A549 (cell line): ENCODE results near the gene CCRL2. TPM values are rescaled to one million over a fixed set of nuclear protein-coding genes. Genes with fewer than 3 reads are reported as not detected.

Experiments
- ATAC-seq, 2 experiments: fragments of 200-7000 bp in 1 of 2; fragments of >200 bp in 1 of 2; cut with Nextera tagmentation in 1 of 2; cut with Tn5 transposase in 1 of 2; 3 replicates each; pipeline versions ENCODE4 v1.8.0 to v1.9.1; 2018 to 2020; ENCODE audit warnings: mild to moderate bottlenecking in 1 of 2, moderate library complexity in 1 of 2
- CTCF ChIA-PET: fragments of 300-600 bp; sonication (Branson Sonifier 250); formaldehyde crosslinking; extraction: SDS; loops from one replicate; lab custom pipeline; 2021; ENCODE audit warnings: antibody characterized with exemption, inconsistent platforms; lab: Yijun Ruan, JAX
- POLR2A ChIA-PET: fragments of 350-600 bp; formaldehyde crosslinking; extraction: SDS; loops from one replicate; lab custom pipeline; 2021; ENCODE audit warnings: antibody characterized with exemption, inconsistent platforms; lab: Yijun Ruan, JAX
- DNase-seq, 2 experiments: peaks; one replicate each; pipeline versions ENCODE4 v3.0.0 to v3.0.0-alpha.2; 2011 to 2016; ENCODE audit warnings: low read depth in 1 of 2, low spot score in 1 of 2
- FAIRE-seq: peaks from 2 replicates; lab custom pipeline; 2011; peaks lifted over from hg19 to GRCh38; lab: Jason Lieb, UNC
- H3K27ac ChIP-seq, 2 experiments: fragments of >200 bp; sonication (Bioruptor Twin); formaldehyde crosslinking; 3 replicates each; pipeline ENCODE4 v1.5.1; 2016 to 2017
- H3K4me1 ChIP-seq: fragments of >200 bp; sonication (Bioruptor Twin); formaldehyde crosslinking; 3 replicates; pipeline ENCODE4 v1.6.1; 2016
- H3K4me2 ChIP-seq: fragments of >200 bp; sonication (Bioruptor Twin); formaldehyde crosslinking; 3 replicates; pipeline ENCODE4 v1.6.1; 2016
- H3K4me3 ChIP-seq: fragments of >200 bp; sonication (Bioruptor Twin); formaldehyde crosslinking; 3 replicates; pipeline ENCODE4 v1.5.1; 2016
- H3K9me3 ChIP-seq: fragments of >200 bp; sonication (Bioruptor Twin); formaldehyde crosslinking; 3 replicates; pipeline ENCODE4 v1.6.1; 2016
- CBX2 ChIP-seq: fragments of 200-600 bp; sonication (generic); IDR thresholded peaks from 2 replicates; pipeline ENCODE4 v1.6.1; 2016; ENCODE audit warnings: low read depth, mild to moderate bottlenecking, borderline replicate concordance
- CTCF ChIP-seq: fragments of >200 bp; sonication (Bioruptor Twin); formaldehyde crosslinking; IDR thresholded peaks from 3 replicates; pipeline ENCODE4 v1.5.1; 2016
- ELK1 ChIP-seq: fragments of 150-350 bp; IDR thresholded peaks from 2 replicates; pipeline ENCODE4 v1.6.1; 2014; ENCODE audit warnings: low read depth, mild to moderate bottlenecking, low read length
- ESRRA ChIP-seq: fragments of 150-350 bp; IDR thresholded peaks from 2 replicates; pipeline ENCODE4 v1.6.1; 2014; ENCODE audit warnings: mild to moderate bottlenecking, low read length, borderline replicate concordance
- FOSL2 ChIP-seq, 2 experiments: fragments of 450-650 bp in 1 of 2; fragments of >200 bp in 1 of 2; sonication (Bioruptor Twin) in 1 of 2; formaldehyde crosslinking; IDR thresholded peaks; 2 replicates each; pipeline versions ENCODE4 v1.5.0 to v1.6.1; 2016 to 2020; ENCODE audit warnings: mild to moderate bottlenecking in 1 of 2, moderate library complexity in 1 of 2
- GATA3 ChIP-seq: IDR thresholded peaks from 2 replicates; pipeline ENCODE4 v1.6.1; 2012; ENCODE audit warnings: borderline replicate concordance
- HMGXB4 ChIP-seq: fragments of 250-450 bp; sonication (Bioruptor Pico); IDR thresholded peaks from 2 replicates; pipeline ENCODE4 v1.5.0; 2021; ENCODE audit warnings: mild to moderate bottlenecking, moderate library complexity, borderline replicate concordance
- KDM1A ChIP-seq: fragments of 200-600 bp; sonication (generic); IDR thresholded peaks from 2 replicates; pipeline ENCODE4 v1.6.1; 2016; ENCODE audit warnings: low read depth, mild to moderate bottlenecking
- KDM5A ChIP-seq: fragments of 200-600 bp; sonication (generic); IDR thresholded peaks from 2 replicates; pipeline ENCODE4 v1.6.1; 2016; ENCODE audit warnings: antibody characterized with exemption, mild to moderate bottlenecking
- MAFK ChIP-seq: fragments of 450-650 bp; IDR thresholded peaks from 2 replicates; pipeline ENCODE4 v1.6.1; 2014; ENCODE audit not compliant: partially characterized antibody
- MAX ChIP-seq: IDR thresholded peaks from 2 replicates; pipeline ENCODE4 v1.6.1; 2012
- PBX3 ChIP-seq: IDR thresholded peaks from 2 replicates; pipeline ENCODE4 v1.6.1; 2012
- POLR2A ChIP-seq: IDR thresholded peaks from 2 replicates; pipeline ENCODE4 v1.6.1; 2012; ENCODE audit warnings: mild to moderate bottlenecking, low read length
- RCOR1 ChIP-seq: fragments of 150-350 bp; IDR thresholded peaks from 2 replicates; pipeline ENCODE4 v1.6.1; 2014; ENCODE audit warnings: antibody characterized with exemption, low read length, low read depth
- RFX5 ChIP-seq: fragments of 450-650 bp; IDR thresholded peaks from 2 replicates; pipeline ENCODE4 v1.7.1; 2014; ENCODE audit warnings: antibody characterized with exemption, mild to moderate bottlenecking, moderate library complexity
- ZC3H11A ChIP-seq: fragments of 450-650 bp; IDR thresholded peaks from 2 replicates; pipeline ENCODE4 v1.6.1; 2014; ENCODE audit warnings: antibody characterized with exemption, mild to moderate bottlenecking
- ZNF302 ChIP-seq: fragments of 250-450 bp; sonication (Bioruptor Pico); IDR thresholded peaks from 2 replicates; pipeline ENCODE4 v1.9.0; 2021; ENCODE audit warnings: inconsistent platforms, mild to moderate bottlenecking, moderate library complexity
- WGBS: methylation state at CpG from one replicate; pipeline ENCODE4 v1.1.6; 2017; ENCODE audit errors: missing lambda C conversion rate; 5-methylcytosine and 5-hydroxymethylcytosine counted together
- polyA plus RNA-seq, 4 experiments: library from polyadenylated mRNA; depleted of rRNA in 3 of 4; stranded (reverse); fragments of >200 nt; fragmentation: RNase III in 1 of 4; extraction: RNeasy Plus Mini Kit Qiagen cat#74134 plus additional on column Dnase treatment in 1 of 4; gene quantifications; 2 replicates in 3 of 4; 3 replicates in 1 of 4; pipeline ENCODE4 v1.2.3, GENCODE V29; 2011 to 2017

CCRL2 gene
- polyA plus RNA-seq, 2 of the 4 experiments (the other 2 are of a cell fraction): not detected

GRCh38 chr3:46374755-46375154 is 32.3 kb upstream of the CCRL2 start:
- ATAC-seq (no peak), DNase-seq (no peak), FAIRE-seq (no peak)
- Histone ChIP-seq H3K4me2 (no peak overlapping the region), H3K9me3 (no peaks in the 10 kb centered on the region), H3K27ac (no peak overlapping the region), H3K4me3 (no peak overlapping the region), H3K4me1 (no peaks in the 10 kb centered on the region)
- ChIA-PET POLR2A (no interaction called here), CTCF (interaction anchor here (1.2 to 1.6 kb wide), 3 partner anchors 8 to 436 kb away, joined by 4 read pairs; no protein-coding TSS in a partner anchor)
- TF ChIP-seq MAFK: peak; percentile 64
- no peak for TF ChIP-seq CTCF
- WGBS: 26% methylated on average over 3 of the region's 3 CpGs

- no peak overlapping the region for H3K4me2 ChIP-seq
- ATAC-seq (no peak), DNase-seq (no peak), FAIRE-seq (no peak)
- ChIA-PET CTCF (interaction anchor here (1.5 to 1.6 kb wide), 2 partner anchors 68 to 437 kb away, joined by 4 read pairs; no protein-coding TSS in a partner anchor), POLR2A (no interaction called here)
- TF ChIP-seq GATA3 (no peak), RFX5 (no peak), FOSL2 (IDR thresholded peaks at IDR 0.05) (no peak), FOSL2 (CRISPR knock-in tag; IDR thresholded peaks at IDR 0.05) (no peak), PBX3 (no peak), HMGXB4 (CRISPR knock-in tag) (no peak), CBX2 (no peak), POLR2A (no peak)
- H3K4me1 ChIP-seq: no peaks in the 10 kb centered on the region
- H3K4me3 ChIP-seq: no peak overlapping the region
- no peaks in the 10 kb centered on the region for H3K9me3 ChIP-seq
- 19% methylated on average over 2 of the region's 2 CpGs for WGBS
- H3K27ac ChIP-seq: no peak overlapping the region
These were observed 31.8 kb upstream of the CCRL2 start for GRCh38 chr3:46375218-46375617.

DNA sequence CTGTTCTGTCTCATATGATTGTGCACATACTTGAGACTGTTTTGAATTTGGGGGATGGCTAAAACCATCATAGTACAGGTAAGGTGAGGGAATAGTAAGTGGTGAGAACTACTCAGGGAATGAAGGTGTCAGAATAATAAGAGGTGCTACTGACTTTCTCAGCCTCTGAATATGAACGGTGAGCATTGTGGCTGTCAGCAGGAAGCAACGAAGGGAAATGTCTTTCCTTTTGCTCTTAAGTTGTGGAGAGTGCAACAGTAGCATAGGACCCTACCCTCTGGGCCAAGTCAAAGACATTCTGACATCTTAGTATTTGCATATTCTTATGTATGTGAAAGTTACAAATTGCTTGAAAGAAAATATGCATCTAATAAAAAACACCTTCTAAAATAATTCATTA is 31.2 kb upstream of the CCRL2 start:
- no peak overlapping the region for H3K27ac ChIP-seq
- H3K9me3 ChIP-seq: no peaks in the 10 kb centered on the region
- H3K4me2 ChIP-seq: no peak overlapping the region
- no peaks in the 10 kb centered on the region for H3K4me1 ChIP-seq
- CTCF ChIA-PET: no interaction called here
- WGBS: 0% methylated on average over 2 of the region's 2 CpGs
- no peak overlapping the region for H3K4me3 ChIP-seq
- FAIRE-seq: no peak
- POLR2A ChIA-PET: no interaction called here
- no peak for DNase-seq
- no peak for ATAC-seq
- TF ChIP-seq ZC3H11A (no peak), KDM1A (no peak), ZNF302 (CRISPR knock-in tag) (no peak), KDM5A (no peak), RCOR1 (no peak), ELK1 (no peak), ESRRA (no peak), GATA3 (no peak), MAX (no peak)
